HEK293 (cell line): ENCODE data around the gene SH3BGRL.

Experiments used
- BCL6B ChIP-seq: fragments of 450-650 bp; formaldehyde crosslinking; IDR thresholded peaks from 2 replicates; pipeline ENCODE4 v1.5.1; 2017; ENCODE audit warnings: missing biosample characterization, missing genetic modification characterization
- CTCF ChIP-seq: fragments of 450-650 bp; formaldehyde crosslinking; IDR thresholded peaks from 2 replicates; pipeline ENCODE4 v1.5.1; 2016; ENCODE audit warnings: missing biosample characterization, missing genetic modification characterization
- SETDB1 ChIP-seq: IDR thresholded peaks from one replicate; pipeline ENCODE4 v1.6.1; 2017; ENCODE audit warnings: mild to moderate bottlenecking, low read length, moderate library complexity, mixed read lengths; ENCODE audit not compliant: insufficient read length
- TCF7L2 ChIP-seq: IDR thresholded peaks from 2 replicates; pipeline ENCODE4 v1.6.1; 2011; ENCODE audit warnings: low read depth, mild to moderate bottlenecking, inconsistent platforms, low read length, moderate library complexity, borderline replicate concordance
- ZBTB1 ChIP-seq: fragments of 450-650 bp; formaldehyde crosslinking; IDR thresholded peaks from 2 replicates; pipeline ENCODE4 v1.5.1; 2016; ENCODE audit warnings: missing biosample characterization, missing genetic modification characterization
- ZNF114 ChIP-seq: fragments of 450-650 bp; formaldehyde crosslinking; IDR thresholded peaks from 2 replicates; pipeline ENCODE4 v1.5.0; 2017; ENCODE audit warnings: missing biosample characterization, missing genetic modification characterization
- ZNF335 ChIP-seq: fragments of 450-650 bp; formaldehyde crosslinking; conservative IDR thresholded peaks from 2 replicates; pipeline ENCODE4 v1.5.1; 2016; ENCODE audit warnings: missing biosample characterization, missing genetic modification characterization
- ZNF426 ChIP-seq: fragments of 450-650 bp; formaldehyde crosslinking; IDR thresholded peaks from 2 replicates; pipeline ENCODE4 v1.5.1; 2017; ENCODE audit warnings: missing biosample characterization, missing genetic modification characterization, mild to moderate bottlenecking, inconsistent platforms, moderate library complexity
- ZNF768 ChIP-seq: fragments of 450-650 bp; formaldehyde crosslinking; IDR thresholded peaks from 2 replicates; pipeline ENCODE4 v1.5.1; 2018; ENCODE audit warnings: missing biosample characterization, mild to moderate bottlenecking, missing genetic modification characterization
- ZNF785 ChIP-seq: fragments of 450-650 bp; formaldehyde crosslinking; IDR thresholded peaks from 2 replicates; pipeline ENCODE4 v1.5.1; 2016; ENCODE audit warnings: missing biosample characterization, missing genetic modification characterization
- TF ChIP-seq, protein P1 (sequence below): fragments of 450-650 bp; formaldehyde crosslinking; IDR thresholded peaks from 2 replicates; pipeline ENCODE4 v1.5.1; 2016; ENCODE audit warnings: missing biosample characterization, missing genetic modification characterization
- TF ChIP-seq, protein P2 (sequence below): fragments of 450-650 bp; formaldehyde crosslinking; IDR thresholded peaks from 2 replicates; pipeline ENCODE4 v1.5.1; 2016; ENCODE audit warnings: missing biosample characterization, missing genetic modification characterization

DNA sequence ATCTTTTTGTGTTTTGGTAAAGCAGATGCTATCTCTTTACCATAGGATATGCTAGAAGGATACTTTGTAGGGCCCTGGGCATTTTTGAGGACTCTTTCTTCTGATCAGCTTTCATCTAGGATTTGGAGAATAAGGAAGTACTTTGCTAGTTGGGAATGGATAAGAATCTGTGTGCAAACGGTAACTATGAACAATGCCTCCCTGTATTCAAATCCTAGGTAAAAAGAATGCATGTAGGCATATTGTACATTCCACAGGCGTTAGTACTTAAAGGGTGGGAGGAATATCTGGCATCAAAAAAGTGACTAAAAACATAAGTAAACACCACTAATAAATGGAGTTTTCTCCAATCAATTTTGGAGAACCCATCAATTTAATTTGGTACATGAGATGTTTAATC, 59.7 kb downstream of the SH3BGRL start:
- TF ChIP-seq SETDB1 (no peak), ZNF426 (tag by site-specific recombination) (no peak), ZNF335 (no peak), CTCF (tag by site-specific recombination) (no peak), TCF7L2 (no peak), ZNF768 (tag by site-specific recombination) (no peak), ZBTB1 (tag by site-specific recombination) (no peak), ZNF114 (no peak), BCL6B (tag by site-specific recombination) (no peak), ZNF785 (tag by site-specific recombination) (no peak)
- TF ChIP-seq, protein P1, sequence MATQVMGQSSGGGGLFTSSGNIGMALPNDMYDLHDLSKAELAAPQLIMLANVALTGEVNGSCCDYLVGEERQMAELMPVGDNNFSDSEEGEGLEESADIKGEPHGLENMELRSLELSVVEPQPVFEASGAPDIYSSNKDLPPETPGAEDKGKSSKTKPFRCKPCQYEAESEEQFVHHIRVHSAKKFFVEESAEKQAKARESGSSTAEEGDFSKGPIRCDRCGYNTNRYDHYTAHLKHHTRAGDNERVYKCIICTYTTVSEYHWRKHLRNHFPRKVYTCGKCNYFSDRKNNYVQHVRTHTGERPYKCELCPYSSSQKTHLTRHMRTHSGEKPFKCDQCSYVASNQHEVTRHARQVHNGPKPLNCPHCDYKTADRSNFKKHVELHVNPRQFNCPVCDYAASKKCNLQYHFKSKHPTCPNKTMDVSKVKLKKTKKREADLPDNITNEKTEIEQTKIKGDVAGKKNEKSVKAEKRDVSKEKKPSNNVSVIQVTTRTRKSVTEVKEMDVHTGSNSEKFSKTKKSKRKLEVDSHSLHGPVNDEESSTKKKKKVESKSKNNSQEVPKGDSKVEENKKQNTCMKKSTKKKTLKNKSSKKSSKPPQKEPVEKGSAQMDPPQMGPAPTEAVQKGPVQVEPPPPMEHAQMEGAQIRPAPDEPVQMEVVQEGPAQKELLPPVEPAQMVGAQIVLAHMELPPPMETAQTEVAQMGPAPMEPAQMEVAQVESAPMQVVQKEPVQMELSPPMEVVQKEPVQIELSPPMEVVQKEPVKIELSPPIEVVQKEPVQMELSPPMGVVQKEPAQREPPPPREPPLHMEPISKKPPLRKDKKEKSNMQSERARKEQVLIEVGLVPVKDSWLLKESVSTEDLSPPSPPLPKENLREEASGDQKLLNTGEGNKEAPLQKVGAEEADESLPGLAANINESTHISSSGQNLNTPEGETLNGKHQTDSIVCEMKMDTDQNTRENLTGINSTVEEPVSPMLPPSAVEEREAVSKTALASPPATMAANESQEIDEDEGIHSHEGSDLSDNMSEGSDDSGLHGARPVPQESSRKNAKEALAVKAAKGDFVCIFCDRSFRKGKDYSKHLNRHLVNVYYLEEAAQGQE (tag by site-specific recombination), result no peak
- TF ChIP-seq, protein P2, sequence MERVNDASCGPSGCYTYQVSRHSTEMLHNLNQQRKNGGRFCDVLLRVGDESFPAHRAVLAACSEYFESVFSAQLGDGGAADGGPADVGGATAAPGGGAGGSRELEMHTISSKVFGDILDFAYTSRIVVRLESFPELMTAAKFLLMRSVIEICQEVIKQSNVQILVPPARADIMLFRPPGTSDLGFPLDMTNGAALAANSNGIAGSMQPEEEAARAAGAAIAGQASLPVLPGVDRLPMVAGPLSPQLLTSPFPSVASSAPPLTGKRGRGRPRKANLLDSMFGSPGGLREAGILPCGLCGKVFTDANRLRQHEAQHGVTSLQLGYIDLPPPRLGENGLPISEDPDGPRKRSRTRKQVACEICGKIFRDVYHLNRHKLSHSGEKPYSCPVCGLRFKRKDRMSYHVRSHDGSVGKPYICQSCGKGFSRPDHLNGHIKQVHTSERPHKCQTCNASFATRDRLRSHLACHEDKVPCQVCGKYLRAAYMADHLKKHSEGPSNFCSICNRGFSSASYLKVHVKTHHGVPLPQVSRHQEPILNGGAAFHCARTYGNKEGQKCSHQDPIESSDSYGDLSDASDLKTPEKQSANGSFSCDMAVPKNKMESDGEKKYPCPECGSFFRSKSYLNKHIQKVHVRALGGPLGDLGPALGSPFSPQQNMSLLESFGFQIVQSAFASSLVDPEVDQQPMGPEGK (tag by site-specific recombination), result no peak
